A673 (cell line): ENCODE measurements around the gene CTNNA2.

ENCODE experiments used
- EZH2 ChIP-seq: fragments of 200-600 bp; sonication (generic); IDR thresholded peaks from 2 replicates; pipeline ENCODE4 v1.6.1; 2017; ENCODE audit warnings: borderline replicate concordance, low read depth, mild to moderate bottlenecking, mixed read lengths, antibody characterized with exemption, low read length; ENCODE audit not compliant: poor library complexity, severe bottlenecking
- TF ChIP-seq, protein P1 (sequence below): fragments of 300-800, 200-600 bp; sonication (generic); conservative IDR thresholded peaks from 2 replicates; pipeline ENCODE4 v1.5.1; 2017; ENCODE audit warnings: low read depth, mild to moderate bottlenecking, antibody characterized with exemption, low read length, moderate library complexity, mixed read lengths

DNA sequence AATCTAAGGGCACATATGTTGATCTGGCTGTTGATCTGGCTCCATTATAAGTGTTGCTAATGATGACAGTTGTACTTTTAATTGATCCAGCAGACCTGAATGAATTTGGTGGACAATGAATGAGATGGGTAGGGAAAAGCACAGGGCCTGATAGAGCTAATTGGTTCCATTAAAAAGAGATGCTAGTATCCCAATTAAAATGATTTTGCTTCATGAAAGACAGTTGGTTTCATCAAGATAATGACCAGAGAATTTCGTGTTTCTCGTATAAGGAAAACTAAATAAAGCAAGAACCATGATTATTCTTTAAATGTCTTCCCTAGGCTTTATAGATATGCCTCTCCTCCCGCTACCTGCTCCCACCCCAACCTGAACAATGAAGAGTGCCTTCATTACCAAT lies 900.3 kb downstream of the CTNNA2 start:
- TF ChIP-seq, protein P1, sequence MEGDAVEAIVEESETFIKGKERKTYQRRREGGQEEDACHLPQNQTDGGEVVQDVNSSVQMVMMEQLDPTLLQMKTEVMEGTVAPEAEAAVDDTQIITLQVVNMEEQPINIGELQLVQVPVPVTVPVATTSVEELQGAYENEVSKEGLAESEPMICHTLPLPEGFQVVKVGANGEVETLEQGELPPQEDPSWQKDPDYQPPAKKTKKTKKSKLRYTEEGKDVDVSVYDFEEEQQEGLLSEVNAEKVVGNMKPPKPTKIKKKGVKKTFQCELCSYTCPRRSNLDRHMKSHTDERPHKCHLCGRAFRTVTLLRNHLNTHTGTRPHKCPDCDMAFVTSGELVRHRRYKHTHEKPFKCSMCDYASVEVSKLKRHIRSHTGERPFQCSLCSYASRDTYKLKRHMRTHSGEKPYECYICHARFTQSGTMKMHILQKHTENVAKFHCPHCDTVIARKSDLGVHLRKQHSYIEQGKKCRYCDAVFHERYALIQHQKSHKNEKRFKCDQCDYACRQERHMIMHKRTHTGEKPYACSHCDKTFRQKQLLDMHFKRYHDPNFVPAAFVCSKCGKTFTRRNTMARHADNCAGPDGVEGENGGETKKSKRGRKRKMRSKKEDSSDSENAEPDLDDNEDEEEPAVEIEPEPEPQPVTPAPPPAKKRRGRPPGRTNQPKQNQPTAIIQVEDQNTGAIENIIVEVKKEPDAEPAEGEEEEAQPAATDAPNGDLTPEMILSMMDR: no peak
- no peak for TF ChIP-seq EZH2
